T-helper 1 cell treated with Interleukin-12 subunit alpha and Interleukin-12 subunit beta and Interleukin-4 antibody, amounts not matched to agents 30 μg/mL and 1 μg/mL, for 36 hours (primary cell): Measurements from ENCODE around the gene CCDC190.

Experiments used
- H3K27ac Mint-ChIP-seq: one replicate; pipeline ENCODE4 v1.8.0; 2021; ENCODE audit warnings: mild to moderate bottlenecking, mixed read lengths
- H3K27me3 Mint-ChIP-seq: one replicate; pipeline ENCODE4 v1.8.0; 2021; ENCODE audit warnings: low read depth, mixed read lengths
- H3K36me3 Mint-ChIP-seq: one replicate; pipeline ENCODE4 v1.8.0; 2021; ENCODE audit warnings: low read depth, mixed read lengths
- H3K4me1 Mint-ChIP-seq: one replicate; pipeline ENCODE4 v1.8.0; 2021; ENCODE audit warnings: low read depth, mixed read lengths
- H3K4me3 Mint-ChIP-seq: one replicate; pipeline ENCODE4 v1.8.0; 2021; ENCODE audit warnings: mild to moderate bottlenecking, moderate library complexity, mixed read lengths
- H3K9me3 Mint-ChIP-seq: one replicate; pipeline ENCODE4 v1.8.0; 2021; ENCODE audit warnings: mixed read lengths

Gene CCDC190

DNA sequence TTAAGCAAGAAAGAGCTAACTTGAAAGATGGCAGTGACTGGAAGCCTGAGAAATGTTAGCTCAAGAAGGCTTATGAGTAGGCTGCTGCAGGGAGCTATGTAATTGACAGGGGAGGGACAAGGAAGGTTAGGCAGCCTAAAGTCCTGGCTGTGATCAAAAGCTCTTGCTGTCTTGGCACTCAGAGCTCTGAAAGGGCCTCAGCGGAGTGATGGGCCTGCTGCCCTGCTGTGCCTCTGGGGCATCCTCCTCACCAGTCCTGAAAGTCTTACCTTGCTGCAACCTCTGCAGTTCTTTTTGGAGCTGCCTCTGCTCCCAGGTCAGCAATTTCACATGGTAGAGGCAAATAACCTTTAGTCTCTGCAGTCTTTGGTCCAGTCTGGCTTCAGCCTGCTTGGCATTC, 1.8 kb downstream of the CCDC190 start:
- Mint-ChIP-seq H3K36me3 (no peaks in the 10 kb centered on the region), H3K27ac (no peak overlapping the region), H3K4me3 (no peak overlapping the region), H3K27me3 (peaks cover 25% of the 10 kb centered on the region), H3K4me1 (no peaks in the 10 kb centered on the region), H3K9me3 (no peaks in the 10 kb centered on the region)

DNA sequence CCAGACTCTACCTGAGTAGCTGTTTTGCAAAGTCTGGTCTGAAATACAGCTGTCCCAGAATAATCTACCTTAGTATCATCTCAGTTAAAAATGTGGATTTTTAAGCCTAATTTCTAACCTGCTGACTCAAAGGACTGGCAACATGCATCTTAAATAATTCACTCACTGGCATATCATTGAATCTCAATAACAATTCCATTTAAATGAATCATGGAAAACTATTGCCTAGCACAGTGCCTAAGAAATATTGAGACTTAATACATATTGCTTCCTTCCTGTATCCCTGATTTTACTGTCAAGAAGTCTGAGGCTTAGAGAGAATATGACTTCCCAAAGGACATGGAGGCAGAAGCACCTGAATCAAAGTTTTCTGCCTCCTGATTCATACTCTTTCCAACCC, 3.1 kb downstream of the CCDC190 start:
- H3K4me3 Mint-ChIP-seq: no peak overlapping the region
- no peaks in the 10 kb centered on the region for H3K4me1 Mint-ChIP-seq

DNA sequence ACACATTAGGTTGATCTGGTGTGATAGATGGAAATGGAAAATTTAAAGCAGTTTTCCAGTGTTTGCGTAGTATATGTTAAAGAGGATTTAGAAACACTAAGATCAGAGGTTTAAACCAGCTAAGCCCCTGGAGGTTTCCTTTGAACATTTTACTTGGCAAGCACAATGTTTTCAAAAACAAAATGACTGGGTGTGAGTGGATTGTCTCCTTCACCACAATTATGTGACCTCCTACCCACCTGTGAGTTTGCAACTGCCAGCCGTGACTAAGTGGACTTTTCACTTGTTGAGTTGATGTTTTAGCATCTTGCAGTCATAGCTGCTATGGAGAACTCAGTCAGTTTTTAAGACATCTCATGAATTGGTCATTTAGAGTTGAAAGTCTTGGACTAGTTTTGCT, 4.7 kb downstream of the CCDC190 start:
- Mint-ChIP-seq H3K36me3 (no peaks in the 10 kb centered on the region), H3K4me3 (no peak overlapping the region), H3K4me1 (no peaks in the 10 kb centered on the region), H3K27me3 (peaks cover 14% of the 10 kb centered on the region), H3K9me3 (no peaks in the 10 kb centered on the region), H3K27ac (no peak overlapping the region)

More for the DNA sequence above, 3.1 kb downstream of the CCDC190 start:
- H3K27ac Mint-ChIP-seq: no peak overlapping the region
- no peaks in the 10 kb centered on the region for H3K9me3 Mint-ChIP-seq
- H3K36me3 Mint-ChIP-seq: no peaks in the 10 kb centered on the region
- peaks cover 22% of the 10 kb centered on the region for H3K27me3 Mint-ChIP-seq

DNA sequence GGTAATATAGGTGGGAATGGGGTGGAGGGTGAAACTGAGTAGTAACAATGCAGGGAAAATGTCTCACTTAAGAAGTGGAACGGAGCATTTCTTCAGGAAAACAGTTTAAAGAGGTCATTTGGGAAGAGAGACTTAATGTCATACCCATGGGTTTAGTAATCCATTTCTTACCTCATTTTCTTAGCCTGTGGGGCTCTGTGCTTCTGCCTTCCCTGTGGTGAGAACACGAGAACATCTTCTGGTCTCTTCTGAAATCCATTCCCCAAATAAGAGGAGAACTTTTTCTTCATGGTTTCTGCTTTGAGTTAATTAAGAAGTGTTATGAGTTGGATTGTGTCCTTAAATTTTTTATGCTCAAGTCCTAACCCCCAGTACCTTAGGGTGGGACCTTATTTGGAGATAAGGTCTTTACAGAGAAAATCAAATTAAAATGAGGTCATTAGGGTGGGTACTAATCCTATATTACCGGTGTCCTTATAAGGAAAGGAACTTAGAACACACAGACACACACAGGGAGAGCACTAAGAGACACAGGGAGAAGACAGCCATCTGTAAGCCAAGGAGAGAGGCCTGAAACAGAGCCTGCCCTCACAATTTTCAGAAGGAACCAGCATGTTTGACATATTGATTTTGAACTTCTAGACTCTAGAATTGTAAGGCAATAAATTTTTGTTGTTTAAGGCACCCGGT, 5.4 kb downstream of the CCDC190 start:
- H3K36me3 Mint-ChIP-seq: no peaks in the 10 kb centered on the region
- H3K9me3 Mint-ChIP-seq: no peaks in the 10 kb centered on the region
- H3K4me3 Mint-ChIP-seq: no peak overlapping the region
- no peak overlapping the region for H3K27ac Mint-ChIP-seq
- H3K4me1 Mint-ChIP-seq: no peaks in the 10 kb centered on the region
- H3K27me3 Mint-ChIP-seq: peaks cover 12% of the 10 kb centered on the region

DNA sequence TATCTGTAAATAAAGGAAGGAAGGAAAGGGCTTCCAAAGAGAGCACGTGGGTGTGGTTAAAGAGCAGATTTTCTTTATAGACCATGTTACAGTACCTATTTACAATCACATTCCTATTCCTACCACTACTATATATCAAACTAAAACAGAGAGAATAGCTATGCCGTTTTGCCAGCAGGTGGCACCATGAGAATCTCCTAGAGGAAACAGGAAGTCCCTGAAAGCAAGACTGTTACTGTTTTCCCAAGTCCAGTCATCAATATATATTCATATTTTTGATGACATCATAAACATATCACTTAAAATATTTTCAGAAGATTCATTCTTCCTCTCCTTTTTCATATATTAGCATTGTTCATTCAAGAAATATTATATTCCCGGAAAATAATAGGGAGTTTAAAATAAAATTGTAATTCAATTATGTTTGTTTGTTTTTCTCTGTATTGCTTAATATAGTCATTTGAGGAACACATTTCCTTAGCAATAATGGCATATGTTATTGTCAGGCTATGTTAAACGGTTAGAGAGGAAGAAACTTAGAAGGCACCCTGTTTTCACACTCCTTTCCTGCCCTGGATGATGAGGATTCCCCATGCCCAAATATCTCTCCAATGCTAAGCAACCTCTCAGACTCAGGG, 6.6 kb downstream of the CCDC190 start:
- Mint-ChIP-seq H3K4me1 (no peaks in the 10 kb centered on the region), H3K27ac (no peak overlapping the region), H3K36me3 (no peaks in the 10 kb centered on the region), H3K4me3 (no peak overlapping the region), H3K27me3 (peaks cover 4% of the 10 kb centered on the region), H3K9me3 (no peaks in the 10 kb centered on the region)

DNA sequence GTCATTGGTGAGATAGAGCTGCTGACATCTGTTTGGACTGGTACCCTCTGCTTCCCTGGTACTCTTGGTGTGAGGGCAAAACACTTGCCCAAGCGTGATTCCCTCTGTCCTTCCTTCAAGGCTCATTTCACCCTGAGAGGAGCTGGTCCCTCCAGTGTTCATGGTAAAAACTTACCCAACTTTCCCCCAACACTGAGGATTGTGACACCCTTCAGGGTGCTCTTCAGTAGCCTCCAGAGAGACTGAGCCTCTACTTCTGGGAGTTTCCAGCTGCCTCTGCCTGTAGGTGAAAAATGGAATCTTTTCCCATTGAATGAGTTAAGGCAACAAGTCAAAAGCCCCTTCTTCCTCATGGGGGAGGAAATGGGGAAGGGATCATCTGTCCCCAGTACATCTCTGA, 9.6 kb downstream of the CCDC190 start:
- Mint-ChIP-seq H3K4me1 (no peaks in the 10 kb centered on the region), H3K36me3 (no peaks in the 10 kb centered on the region), H3K4me3 (no peak overlapping the region), H3K27ac (no peak overlapping the region), H3K9me3 (no peaks in the 10 kb centered on the region), H3K27me3 (peaks cover 4% of the 10 kb centered on the region)

DNA sequence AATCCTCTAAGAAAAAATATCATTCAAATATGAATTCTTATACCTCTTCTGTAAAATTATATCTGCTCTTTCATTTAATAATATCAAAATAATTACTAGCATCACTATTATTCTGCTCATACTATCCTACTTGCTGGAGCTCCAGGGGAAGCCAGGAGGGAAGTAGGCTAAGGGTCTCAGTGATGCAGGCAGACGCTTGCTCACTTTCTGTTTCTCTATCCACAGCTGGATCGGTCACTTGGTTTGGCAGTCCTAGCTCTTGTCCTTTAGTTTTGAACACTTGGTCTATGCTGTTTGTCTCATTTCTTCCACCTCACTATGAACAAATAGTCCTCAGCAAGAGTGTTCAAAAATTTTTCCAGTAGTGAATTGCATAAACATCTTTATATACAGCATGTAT, 11.3 kb downstream of the CCDC190 start:
- Mint-ChIP-seq H3K4me3 (no peak overlapping the region), H3K4me1 (no peaks in the 10 kb centered on the region), H3K36me3 (no peaks in the 10 kb centered on the region)

DNA sequence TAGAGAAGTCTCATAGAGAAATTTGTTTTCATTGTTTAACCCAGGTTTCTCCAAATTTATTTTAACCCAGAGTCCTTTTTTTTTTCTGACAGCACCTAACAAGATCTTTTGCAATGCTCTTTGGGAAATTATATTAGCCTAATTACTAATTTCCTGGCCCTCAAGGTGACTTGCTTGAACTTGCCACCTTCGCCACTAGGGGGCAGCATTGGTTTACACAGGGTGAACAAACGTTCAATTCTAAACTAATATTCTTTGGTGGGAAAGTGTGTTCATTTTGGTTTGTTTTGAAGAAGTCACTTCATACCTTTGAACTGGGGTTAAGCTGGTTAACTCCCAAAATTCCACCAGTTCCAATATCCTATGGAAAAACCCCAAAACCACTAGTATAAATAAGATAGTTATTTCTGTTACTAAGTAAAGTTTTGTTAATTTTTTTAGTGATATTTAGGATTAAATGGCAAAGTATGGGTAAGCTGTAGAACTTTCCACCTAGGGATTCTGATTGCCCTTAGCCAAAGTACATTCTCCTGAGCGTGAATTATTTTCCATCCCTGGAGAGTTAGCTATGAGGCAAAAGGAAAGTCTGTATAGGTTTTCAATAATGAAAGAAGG, 13.0 kb downstream of the CCDC190 start:
- no peaks in the 10 kb centered on the region for H3K9me3 Mint-ChIP-seq
- H3K27me3 Mint-ChIP-seq: peaks cover 16% of the 10 kb centered on the region
- no peak overlapping the region for H3K27ac Mint-ChIP-seq
- no peaks in the 10 kb centered on the region for H3K4me1 Mint-ChIP-seq
- H3K36me3 Mint-ChIP-seq: no peaks in the 10 kb centered on the region
- H3K4me3 Mint-ChIP-seq: no peak overlapping the region

More for the DNA sequence above, 11.3 kb downstream of the CCDC190 start:
- H3K27ac Mint-ChIP-seq: no peak overlapping the region
- H3K27me3 Mint-ChIP-seq: peaks cover 10% of the 10 kb centered on the region
- no peaks in the 10 kb centered on the region for H3K9me3 Mint-ChIP-seq

DNA sequence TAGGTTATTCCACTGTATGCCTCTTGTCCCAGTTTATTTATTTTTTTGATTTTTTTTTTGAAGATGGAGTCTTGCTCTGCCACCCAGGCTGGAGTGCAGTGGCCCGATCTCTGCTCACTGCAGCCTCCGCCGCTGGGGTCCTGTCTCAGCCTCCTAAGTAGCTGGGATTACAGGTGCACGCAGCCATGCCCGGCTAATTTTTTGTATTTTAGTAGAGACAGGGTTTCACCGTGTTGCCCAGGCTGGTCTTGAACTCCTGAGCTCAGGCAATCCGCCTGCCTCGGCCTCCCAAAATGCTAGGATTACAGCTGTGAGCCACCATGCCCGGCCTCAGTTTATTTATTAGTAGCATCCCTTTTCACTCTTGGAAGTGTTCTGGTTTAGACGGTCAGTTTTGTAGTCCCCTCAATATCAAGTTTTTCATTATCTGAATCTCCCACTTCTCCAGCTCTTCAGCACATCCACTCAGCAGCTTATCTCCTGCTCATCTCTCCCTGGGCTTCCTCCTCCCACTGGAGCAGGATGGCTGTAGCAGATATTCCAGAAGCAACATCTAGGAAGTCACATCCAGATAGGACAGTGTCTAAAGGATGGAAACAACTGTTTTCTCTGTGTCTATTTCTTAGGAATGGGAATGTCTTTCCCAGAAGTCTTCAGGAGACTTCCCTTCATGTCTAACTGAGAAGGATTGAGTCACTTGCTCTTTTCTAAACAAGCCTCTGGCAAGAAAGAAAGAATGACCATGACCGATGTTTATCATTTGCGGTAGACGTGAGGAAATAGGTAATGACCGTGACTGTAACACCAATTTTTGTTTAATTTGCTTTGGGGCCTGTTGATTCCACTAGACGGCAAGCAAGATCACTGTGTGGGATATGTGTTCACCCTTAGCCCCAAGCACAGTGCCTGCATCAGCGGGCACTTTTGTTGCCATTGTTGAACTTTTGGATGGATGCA, 14.4 kb downstream of the CCDC190 start:
- Mint-ChIP-seq H3K9me3 (no peaks in the 10 kb centered on the region), H3K4me1 (no peaks in the 10 kb centered on the region), H3K36me3 (no peaks in the 10 kb centered on the region), H3K27ac (no peak overlapping the region), H3K4me3 (no peak overlapping the region), H3K27me3 (peaks cover 16% of the 10 kb centered on the region)

DNA sequence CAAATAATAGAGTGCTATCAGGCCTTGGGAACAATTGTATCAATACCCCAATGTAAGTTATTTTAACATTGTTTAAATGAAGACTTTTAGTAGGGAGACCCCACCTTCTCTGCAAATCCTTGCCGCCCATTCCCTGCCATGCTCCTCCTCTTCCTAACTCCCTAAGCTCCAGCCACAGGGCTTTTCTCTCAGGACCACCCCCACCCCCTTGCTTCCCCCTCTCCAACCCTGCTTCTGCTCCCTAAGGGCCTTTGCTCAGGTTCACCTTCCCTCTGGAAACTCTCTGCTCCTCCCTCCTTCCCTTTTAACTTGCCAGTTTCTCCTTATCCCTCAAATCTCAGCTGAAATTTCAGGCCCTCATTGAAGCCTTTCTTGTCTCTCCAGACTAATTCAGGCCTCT, 16.8 kb downstream of the CCDC190 start:
- Mint-ChIP-seq H3K9me3 (peaks cover 11% of the 10 kb centered on the region), H3K4me1 (no peaks in the 10 kb centered on the region), H3K4me3 (no peak overlapping the region), H3K36me3 (no peaks in the 10 kb centered on the region), H3K27ac (no peak overlapping the region), H3K27me3 (peaks cover 27% of the 10 kb centered on the region)

DNA sequence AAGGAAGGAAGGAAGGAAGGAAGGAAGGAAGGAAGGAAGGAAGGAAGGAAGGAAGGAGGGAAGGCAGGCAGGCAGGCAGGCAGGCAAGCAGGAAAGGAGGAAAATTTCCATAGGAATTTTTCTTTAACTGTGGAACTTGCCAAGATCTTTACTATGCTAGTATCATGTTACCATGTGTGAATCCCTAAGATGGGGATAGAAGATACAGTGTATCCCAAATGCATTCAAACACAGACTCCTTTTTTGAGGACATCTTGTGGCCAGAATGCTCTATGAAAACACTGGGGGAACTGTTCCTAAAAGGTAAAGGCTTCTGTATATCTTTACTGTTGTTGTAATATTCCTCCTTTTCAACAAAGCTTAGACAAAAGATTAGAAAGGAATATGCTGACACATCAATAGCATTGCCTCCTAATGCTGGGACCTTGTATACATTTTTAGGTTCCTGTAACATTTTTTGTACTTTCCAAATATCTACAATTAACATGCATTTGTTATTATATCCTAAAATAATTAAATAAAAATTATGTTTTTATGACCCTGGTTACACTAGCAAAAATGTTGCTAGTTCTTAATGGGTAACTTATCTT, 20.6 kb downstream of the CCDC190 start:
- Mint-ChIP-seq H3K27me3 (peaks cover 26% of the 10 kb centered on the region), H3K9me3 (peaks cover 31% of the 10 kb centered on the region), H3K27ac (no peak overlapping the region), H3K4me1 (peaks cover 4% of the 10 kb centered on the region), H3K4me3 (no peak overlapping the region), H3K36me3 (peaks cover 6% of the 10 kb centered on the region)

DNA sequence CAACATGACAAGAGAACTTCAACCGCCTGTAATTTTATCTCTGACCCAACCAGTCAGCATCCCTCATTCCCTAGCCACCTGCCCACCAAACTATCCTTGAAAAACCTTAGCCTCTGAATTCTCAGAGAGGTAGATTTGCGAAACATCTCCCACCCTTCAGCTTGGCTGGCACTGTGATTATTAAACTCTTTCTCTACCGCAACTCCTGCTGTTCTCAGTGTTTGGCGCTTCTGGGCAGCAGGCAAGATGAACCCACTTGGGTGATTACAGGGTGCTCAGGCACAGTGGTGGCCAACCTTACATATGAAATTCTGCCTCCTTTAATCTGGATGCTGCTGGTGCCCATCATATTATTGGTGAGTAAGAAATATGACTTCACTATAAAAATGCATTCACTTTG, 22.1 kb downstream of the CCDC190 start:
- Mint-ChIP-seq H3K4me1 (peaks cover 11% of the 10 kb centered on the region), H3K9me3 (peaks cover 32% of the 10 kb centered on the region), H3K27me3 (peaks cover 20% of the 10 kb centered on the region), H3K36me3 (peaks cover 6% of the 10 kb centered on the region), H3K27ac (no peak overlapping the region), H3K4me3 (no peak overlapping the region)

DNA sequence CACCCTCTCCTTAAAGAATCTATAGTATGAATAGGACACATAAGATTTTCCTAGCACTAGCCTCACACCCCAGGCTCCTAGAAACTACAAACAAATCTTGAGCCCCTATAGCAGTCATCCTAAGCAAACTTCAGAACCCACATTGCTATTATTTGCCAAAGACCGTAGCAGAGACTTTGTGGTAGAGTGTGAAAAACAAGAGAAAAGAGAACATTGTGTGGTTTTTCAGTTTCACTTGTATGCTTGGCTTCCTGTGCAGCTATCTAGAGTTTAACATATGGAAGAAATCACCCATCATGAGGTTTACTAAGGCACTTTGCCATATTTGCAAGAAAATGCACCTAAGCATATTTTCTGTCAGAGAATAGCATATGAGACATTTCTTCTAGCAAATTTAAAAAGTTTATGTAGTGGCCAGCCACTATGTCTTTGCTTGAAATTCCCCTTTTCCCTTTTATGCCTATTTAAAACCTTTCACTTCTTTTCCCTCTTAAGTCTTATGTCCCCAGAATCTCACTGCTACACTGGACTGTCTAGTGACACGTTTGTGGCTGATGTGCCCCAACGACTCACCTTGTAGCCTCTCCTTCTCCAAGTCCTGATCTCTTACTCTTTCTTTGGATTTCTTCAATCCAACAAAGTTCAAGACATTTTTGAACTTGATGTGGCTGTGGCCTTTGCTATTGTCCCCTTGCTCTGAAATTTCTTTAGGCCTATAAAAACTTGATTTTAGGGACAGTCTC, 25.6 kb downstream of the CCDC190 start:
- peaks cover 28% of the 10 kb centered on the region for H3K9me3 Mint-ChIP-seq
- peaks cover 16% of the 10 kb centered on the region for H3K27me3 Mint-ChIP-seq
- peaks cover 11% of the 10 kb centered on the region for H3K4me1 Mint-ChIP-seq
- H3K27ac Mint-ChIP-seq: no peak overlapping the region
- no peak overlapping the region for H3K4me3 Mint-ChIP-seq
- peaks cover 6% of the 10 kb centered on the region for H3K36me3 Mint-ChIP-seq
